ENCODE data around the gene TREM1.

DNA sequence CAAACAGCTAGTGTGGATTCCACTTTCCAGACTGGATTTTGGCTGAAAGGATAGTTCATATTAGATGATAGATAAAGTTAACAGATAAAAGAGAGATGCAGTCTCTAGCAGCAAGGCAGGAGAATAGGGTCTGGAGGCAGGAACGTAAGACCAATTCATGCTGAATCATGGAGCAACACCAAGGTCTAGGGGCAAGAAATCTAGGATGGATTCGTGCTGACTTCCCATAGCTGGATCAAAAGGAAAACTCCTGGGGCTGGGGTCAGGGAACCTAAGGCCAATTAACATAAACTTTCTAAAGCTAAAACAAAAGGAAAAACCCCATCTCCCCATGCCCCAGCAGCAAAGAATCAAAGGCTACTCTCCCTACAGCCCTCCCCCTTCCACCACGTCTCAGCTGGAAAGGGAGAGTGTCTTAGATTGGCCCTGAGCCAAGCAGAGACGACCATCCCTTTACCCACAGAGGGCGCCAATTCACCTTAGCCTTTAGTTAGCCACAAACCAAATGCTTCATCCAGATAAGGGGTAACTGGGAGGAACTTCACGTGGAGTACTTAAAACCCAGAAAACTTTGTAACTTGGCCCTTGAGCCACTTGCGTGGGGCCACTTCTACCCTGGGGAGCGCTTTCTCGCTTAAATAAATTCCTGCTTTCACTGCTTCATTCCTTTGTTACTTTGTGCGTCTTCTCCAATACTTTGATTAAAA, 7.6 kb downstream of the TREM1 start:
- TF ChIP-seq REST (IDR thresholded peaks at IDR 0.05) (no peak), FOXA1 (IDR thresholded peaks at IDR 0.05) (no peak), RAD21 (IDR thresholded peaks at IDR 0.05) (peak; percentile 35 to 52), TAF1 (conservative IDR thresholded peaks at IDR 0.05) (no peak)
- TF ChIP-seq, protein P1, sequence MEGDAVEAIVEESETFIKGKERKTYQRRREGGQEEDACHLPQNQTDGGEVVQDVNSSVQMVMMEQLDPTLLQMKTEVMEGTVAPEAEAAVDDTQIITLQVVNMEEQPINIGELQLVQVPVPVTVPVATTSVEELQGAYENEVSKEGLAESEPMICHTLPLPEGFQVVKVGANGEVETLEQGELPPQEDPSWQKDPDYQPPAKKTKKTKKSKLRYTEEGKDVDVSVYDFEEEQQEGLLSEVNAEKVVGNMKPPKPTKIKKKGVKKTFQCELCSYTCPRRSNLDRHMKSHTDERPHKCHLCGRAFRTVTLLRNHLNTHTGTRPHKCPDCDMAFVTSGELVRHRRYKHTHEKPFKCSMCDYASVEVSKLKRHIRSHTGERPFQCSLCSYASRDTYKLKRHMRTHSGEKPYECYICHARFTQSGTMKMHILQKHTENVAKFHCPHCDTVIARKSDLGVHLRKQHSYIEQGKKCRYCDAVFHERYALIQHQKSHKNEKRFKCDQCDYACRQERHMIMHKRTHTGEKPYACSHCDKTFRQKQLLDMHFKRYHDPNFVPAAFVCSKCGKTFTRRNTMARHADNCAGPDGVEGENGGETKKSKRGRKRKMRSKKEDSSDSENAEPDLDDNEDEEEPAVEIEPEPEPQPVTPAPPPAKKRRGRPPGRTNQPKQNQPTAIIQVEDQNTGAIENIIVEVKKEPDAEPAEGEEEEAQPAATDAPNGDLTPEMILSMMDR (IDR thresholded peaks at IDR 0.05; ENCODE audit: low read depth, low read length, missing input control): peak; percentile 28

Data from liver (tissue), 3 donors.